Keratinocyte (primary cell): Measurements from ENCODE around the gene CRYM.

ENCODE experiments used
- EZH2 ChIP-seq: IDR thresholded peaks from one replicate; pipeline ENCODE4 v1.6.1; 2012; ENCODE audit warnings: inconsistent platforms, mild to moderate bottlenecking, low read length, moderate library complexity
- TF ChIP-seq, protein P1 (sequence below), 3 experiments: IDR thresholded peaks in 1 of 3; conservative IDR thresholded peaks in 1 of 3; optimal IDR thresholded peaks in 1 of 3; 2 replicates in 2 of 3; 3 replicates in 1 of 3; pipeline versions ENCODE3 to v1.5.1; 2011; ENCODE audit warnings: low read length in 3 of 3, mild to moderate bottlenecking in 3 of 3, moderate library complexity in 2 of 3, control low read depth in 1 of 3, inconsistent platforms in 1 of 3; ENCODE audit not compliant: insufficient read depth in 2 of 3; ENCODE audit errors: extremely low read depth in 1 of 3

DNA sequence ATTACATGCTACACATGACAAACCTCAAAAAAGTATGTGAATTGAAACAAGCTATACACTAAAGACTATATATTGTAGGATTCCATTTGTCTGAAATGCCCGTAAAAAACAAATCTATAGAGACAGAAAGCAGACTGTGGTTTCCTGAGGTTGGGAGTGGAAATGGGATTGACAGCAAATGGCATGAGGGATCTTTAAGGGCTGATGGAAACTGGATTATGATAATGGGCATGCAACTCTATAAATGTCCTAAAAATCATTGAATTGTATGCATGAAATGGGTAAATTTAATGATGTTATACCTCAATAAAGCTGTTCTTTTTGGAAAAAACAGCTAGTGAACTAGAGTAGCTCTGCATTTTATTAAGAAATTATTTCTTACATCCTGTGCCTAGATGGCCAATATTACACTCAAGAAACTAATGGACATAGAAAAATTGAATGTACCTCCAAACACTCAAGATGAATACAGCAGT is 45.0 kb downstream of the CRYM start:
- TF ChIP-seq, protein P1, sequence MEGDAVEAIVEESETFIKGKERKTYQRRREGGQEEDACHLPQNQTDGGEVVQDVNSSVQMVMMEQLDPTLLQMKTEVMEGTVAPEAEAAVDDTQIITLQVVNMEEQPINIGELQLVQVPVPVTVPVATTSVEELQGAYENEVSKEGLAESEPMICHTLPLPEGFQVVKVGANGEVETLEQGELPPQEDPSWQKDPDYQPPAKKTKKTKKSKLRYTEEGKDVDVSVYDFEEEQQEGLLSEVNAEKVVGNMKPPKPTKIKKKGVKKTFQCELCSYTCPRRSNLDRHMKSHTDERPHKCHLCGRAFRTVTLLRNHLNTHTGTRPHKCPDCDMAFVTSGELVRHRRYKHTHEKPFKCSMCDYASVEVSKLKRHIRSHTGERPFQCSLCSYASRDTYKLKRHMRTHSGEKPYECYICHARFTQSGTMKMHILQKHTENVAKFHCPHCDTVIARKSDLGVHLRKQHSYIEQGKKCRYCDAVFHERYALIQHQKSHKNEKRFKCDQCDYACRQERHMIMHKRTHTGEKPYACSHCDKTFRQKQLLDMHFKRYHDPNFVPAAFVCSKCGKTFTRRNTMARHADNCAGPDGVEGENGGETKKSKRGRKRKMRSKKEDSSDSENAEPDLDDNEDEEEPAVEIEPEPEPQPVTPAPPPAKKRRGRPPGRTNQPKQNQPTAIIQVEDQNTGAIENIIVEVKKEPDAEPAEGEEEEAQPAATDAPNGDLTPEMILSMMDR (optimal IDR thresholded peaks at IDR 0.05 in 1 of 3, IDR thresholded peaks at IDR 0.05 in 1 of 3, conservative IDR thresholded peaks at IDR 0.05 in 1 of 3; ENCODE audit: extremely low read depth in 1 of 3, insufficient read depth in 2 of 3, low read length in 3 of 3), result no peak
- no peak for TF ChIP-seq EZH2
